Neuronal stem cell (in vitro differentiated cells): ENCODE results near the gene WRNIP1.

Source experiments
- DNase-seq: peaks from one replicate; pipeline ENCODE4 v3.0.0-alpha.2; 2013; ENCODE audit warnings: low spot score
- H2AFZ ChIP-seq: one replicate; pipeline ENCODE4 v1.6.1; 2013; ENCODE audit warnings: mild to moderate bottlenecking, low read length, inconsistent platforms
- H2AK5ac ChIP-seq: 2 replicates; pipeline ENCODE4 v1.6.1; 2013; ENCODE audit warnings: low read depth, mild to moderate bottlenecking, inconsistent platforms, low read length, moderate library complexity, mixed read lengths
- H2BK120ac ChIP-seq: 2 replicates; pipeline ENCODE4 v1.6.1; 2013; ENCODE audit warnings: low read depth, mild to moderate bottlenecking, inconsistent platforms, low read length, moderate library complexity, mixed read lengths
- H2BK12ac ChIP-seq: one replicate; pipeline ENCODE4 v1.6.1; 2013; ENCODE audit warnings: low read length, inconsistent platforms
- H2BK15ac ChIP-seq: 2 replicates; pipeline ENCODE4 v1.6.1; 2013; ENCODE audit warnings: mild to moderate bottlenecking, low read length, inconsistent platforms, mixed read lengths
- H2BK5ac ChIP-seq: one replicate; pipeline ENCODE4 v1.6.1; 2013; ENCODE audit warnings: inconsistent platforms, mild to moderate bottlenecking, low read length, moderate library complexity
- H3K14ac ChIP-seq: one replicate; pipeline ENCODE4 v1.6.1; 2013; ENCODE audit warnings: low read length, inconsistent platforms
- H3K18ac ChIP-seq: 2 replicates; pipeline ENCODE4 v1.6.1; 2013; ENCODE audit warnings: low read length, inconsistent platforms
- H3K23ac ChIP-seq: 2 replicates; pipeline ENCODE4 v1.6.1; 2013; ENCODE audit warnings: low read depth, mild to moderate bottlenecking, mixed read lengths, low read length, inconsistent platforms; ENCODE audit not compliant: poor library complexity
- H3K27ac ChIP-seq: replicated peaks from 3 replicates; pipeline ENCODE4 v1.5.1; 2013; ENCODE audit warnings: low read length, inconsistent platforms
- H3K27me3 ChIP-seq, 3 experiments: 2 replicates each; pipeline ENCODE4 v1.6.1; 2013; ENCODE audit warnings: low read length in 3 of 3, mild to moderate bottlenecking in 2 of 3, inconsistent platforms in 1 of 3, low read depth in 1 of 3, mixed read lengths in 1 of 3, moderate library complexity in 1 of 3; ENCODE audit not compliant: control insufficient read depth in 3 of 3, insufficient read depth in 3 of 3
- H3K36me3 ChIP-seq, 2 donors: replicated peaks in 1 of 2; 2 replicates each; pipeline ENCODE4 v1.6.1; 2013; ENCODE audit warnings: low read length in 2 of 2; ENCODE audit not compliant: control insufficient read depth in 2 of 2, insufficient read depth in 2 of 2
- H3K4ac ChIP-seq: 2 replicates; pipeline ENCODE4 v1.6.1; 2013; ENCODE audit warnings: inconsistent platforms, mild to moderate bottlenecking, low read length, moderate library complexity
- H3K4me1 ChIP-seq, 2 donors: 1 replicate in 1 of 2; 2 replicates in 1 of 2; pipeline ENCODE4 v1.6.1; 2013; ENCODE audit warnings: low read length in 2 of 2, low read depth in 1 of 2; ENCODE audit not compliant: control insufficient read depth in 2 of 2, insufficient read depth in 1 of 2
- H3K4me2 ChIP-seq: one replicate; pipeline ENCODE4 v1.6.1; 2013; ENCODE audit warnings: mild to moderate bottlenecking, low read length, inconsistent platforms; ENCODE audit not compliant: insufficient read depth, poor library complexity, severe bottlenecking
- H3K4me3 ChIP-seq, 2 donors: 2 replicates each; pipeline ENCODE4 v1.5.1; 2013; ENCODE audit warnings: low read length in 2 of 2, mild to moderate bottlenecking in 2 of 2, inconsistent platforms in 1 of 2, moderate library complexity in 1 of 2
- H3K79me1 ChIP-seq: one replicate; pipeline ENCODE4 v1.6.1; 2013; ENCODE audit warnings: low read depth, mild to moderate bottlenecking, inconsistent platforms, low read length, moderate library complexity
- H3K9ac ChIP-seq: one replicate; pipeline ENCODE4 v1.6.1; 2013; ENCODE audit warnings: mild to moderate bottlenecking, low read depth, low read length, inconsistent platforms; ENCODE audit not compliant: poor library complexity
- H3K9me3 ChIP-seq, 2 donors: replicated peaks in 1 of 2; 2 replicates each; pipeline versions ENCODE3 to v1.6.1; 2013; ENCODE audit warnings: low read length in 2 of 2, mild to moderate bottlenecking in 2 of 2, inconsistent platforms in 1 of 2, low read depth in 1 of 2, mixed read lengths in 1 of 2, moderate library complexity in 1 of 2; ENCODE audit not compliant: control insufficient read depth in 2 of 2, insufficient read depth in 1 of 2
- H4K8ac ChIP-seq: one replicate; pipeline ENCODE4 v1.6.1; 2013; ENCODE audit warnings: low read depth, mild to moderate bottlenecking, inconsistent platforms, low read length, moderate library complexity
- H4K91ac ChIP-seq: one replicate; pipeline ENCODE4 v1.6.1; 2013; ENCODE audit warnings: low read length, low read depth, mild to moderate bottlenecking, inconsistent platforms; ENCODE audit not compliant: poor library complexity
- WGBS, 2 donors: extraction: QIAGEN DNeasy Blood & Tissue Kit; methylation state at CpG; one replicate each; pipeline ENCODE4 v1.1.7; 2013; ENCODE audit warnings: missing lambda C conversion rate in 2 of 2, mixed read lengths in 1 of 2; ENCODE audit not compliant: insufficient read length in 2 of 2, insufficient replicate concordance in 1 of 2; ENCODE audit errors: extremely low coverage in 2 of 2; 5-methylcytosine and 5-hydroxymethylcytosine counted together

The WRNIP1 gene

DNA sequence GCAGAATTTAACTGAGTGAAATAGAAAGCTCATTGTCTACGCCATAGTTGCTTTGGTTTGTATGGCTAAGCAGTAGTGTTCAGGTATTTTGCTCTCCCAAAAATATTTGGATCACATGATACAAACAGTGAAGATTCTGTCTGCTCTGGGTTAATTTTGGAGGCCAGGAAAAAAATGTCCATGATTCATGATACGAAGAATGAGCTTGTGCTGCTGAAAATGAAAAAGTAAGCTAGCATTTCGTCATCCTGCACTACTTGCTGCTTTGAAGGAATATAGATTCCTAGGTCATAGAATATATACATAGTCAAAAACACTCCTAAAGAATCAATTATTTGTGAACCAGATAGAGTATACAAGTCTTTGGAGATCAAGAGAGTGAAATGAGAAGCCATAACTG lies 8.3 kb downstream of the WRNIP1 start:
- H3K4me3 ChIP-seq, result no peak overlapping the region
- no peak for DNase-seq
- no peak overlapping the region for H3K18ac ChIP-seq

GRCh38 chr6:2775003-2775402 lies 9.8 kb downstream of the WRNIP1 start:
- no peak overlapping the region for H3K4me2 ChIP-seq
- no peak overlapping the region for H4K8ac ChIP-seq
- H3K18ac ChIP-seq, result no peak overlapping the region
- H3K14ac ChIP-seq, result no peak overlapping the region
- no peak overlapping the region for H3K27ac ChIP-seq
- H4K91ac ChIP-seq, result no peak overlapping the region
- no peak overlapping the region for H3K4me3 ChIP-seq
- no peak overlapping the region for H3K4ac ChIP-seq
- H3K23ac ChIP-seq, result no peak overlapping the region
- no peaks in the 10 kb centered on the region for H3K9me3 ChIP-seq
- no peak overlapping the region for H2BK12ac ChIP-seq
- H2AFZ ChIP-seq, result no peak overlapping the region
- no CpG with 5 or more reads among the region's 1 CpG for WGBS, 2 donors
- no peak overlapping the region for H3K9ac ChIP-seq
- H2AK5ac ChIP-seq, result no peak overlapping the region
- H2BK5ac ChIP-seq, result no peak overlapping the region
- H3K36me3 ChIP-seq, result peaks cover 10 to 88% of the 10 kb centered on the region in 2 donors
- peaks cover 2% of the 10 kb centered on the region for H3K79me1 ChIP-seq
- peaks cover 0 to 8% of the 10 kb centered on the region in 2 donors for H3K4me1 ChIP-seq
- no peak for DNase-seq
- H3K27me3 ChIP-seq, result no peaks in the 10 kb centered on the region
- H2BK15ac ChIP-seq, result no peak overlapping the region
- H2BK120ac ChIP-seq, result no peak overlapping the region

More for the DNA sequence above, 8.3 kb downstream of the WRNIP1 start:
- Histone ChIP-seq H2AK5ac (no peak overlapping the region), H3K4me1 (peaks cover 1 to 9% of the 10 kb centered on the region in 2 donors), H4K91ac (no peak overlapping the region), H3K27me3 (no peaks in the 10 kb centered on the region), H4K8ac (no peak overlapping the region), H3K36me3 (peaks cover 6 to 87% of the 10 kb centered on the region in 2 donors), H3K79me1 (peaks cover 2% of the 10 kb centered on the region), H3K4ac (no peak overlapping the region), H3K4me2 (no peak overlapping the region), H2BK120ac (no peak overlapping the region), H2BK5ac (no peak overlapping the region), H3K14ac (no peak overlapping the region), H3K27ac (no peak overlapping the region), H2BK12ac (no peak overlapping the region), H2AFZ (no peak overlapping the region), H3K9me3 (no peaks in the 10 kb centered on the region), H3K23ac (no peak overlapping the region), H2BK15ac (no peak overlapping the region), H3K9ac (no peak overlapping the region)
- no CpG with 5 or more reads among the region's 3 CpGs for WGBS, 2 donors

DNA sequence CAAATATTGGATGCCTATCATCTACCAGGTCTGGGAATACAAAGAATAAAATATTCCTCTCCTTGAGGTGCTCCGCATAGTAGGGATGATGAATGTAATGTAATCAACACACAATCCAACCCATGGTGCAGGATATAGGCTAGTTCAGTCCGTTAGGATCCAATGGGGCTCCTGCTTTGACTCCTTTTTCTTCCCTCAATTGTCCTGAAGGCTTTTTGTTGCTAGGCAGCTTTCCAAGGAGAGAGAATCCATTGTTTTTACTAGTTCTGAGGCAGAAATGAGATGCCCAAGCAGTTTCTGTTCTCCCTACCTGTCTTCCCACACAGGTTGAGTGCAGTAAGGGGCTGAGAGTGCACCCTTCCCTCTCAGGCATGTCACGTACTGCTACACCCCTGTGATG lies 12.1 kb downstream of the WRNIP1 start:
- Histone ChIP-seq H3K9ac (no peak overlapping the region), H2AK5ac (no peak overlapping the region), H3K4me3 (no peak overlapping the region), H3K4me2 (no peak overlapping the region), H3K4me1 (peaks cover 0 to 6% of the 10 kb centered on the region in 2 donors), H2AFZ (no peak overlapping the region), H3K14ac (no peak overlapping the region), H2BK15ac (no peak overlapping the region), H3K27me3 (no peaks in the 10 kb centered on the region), H2BK5ac (no peak overlapping the region), H2BK12ac (no peak overlapping the region), H3K9me3 (no peaks in the 10 kb centered on the region), H3K23ac (no peak overlapping the region), H2BK120ac (no peak overlapping the region), H3K4ac (no peak overlapping the region), H3K27ac (no peak overlapping the region), H4K8ac (no peak overlapping the region), H3K79me1 (peaks cover 6% of the 10 kb centered on the region), H4K91ac (no peak overlapping the region), H3K18ac (no peak overlapping the region), H3K36me3 (peaks cover 8 to 88% of the 10 kb centered on the region in 2 donors)
- no CpG with 5 or more reads among the region's 3 CpGs for WGBS, 2 donors
- DNase-seq, result no peak

- Histone ChIP-seq H3K27ac (no peak overlapping the region), H3K4me1 (peaks cover 0 to 8% of the 10 kb centered on the region in 2 donors)
Observed at GRCh38 chr6:2780102-2780737, 15.0 kb downstream of the WRNIP1 start.

More at GRCh38 chr6:2780102-2780737, 15.0 kb downstream of the WRNIP1 start:
- Histone ChIP-seq H3K9me3 (no peaks in the 10 kb centered on the region), H3K4me2 (no peak overlapping the region), H3K14ac (no peak overlapping the region), H3K4ac (no peak overlapping the region), H3K36me3 (peaks cover 5 to 85% of the 10 kb centered on the region in 2 donors), H2BK12ac (no peak overlapping the region), H3K79me1 (peaks cover 6% of the 10 kb centered on the region), H2AFZ (no peak overlapping the region), H2BK120ac (no peak overlapping the region), H3K23ac (no peak overlapping the region), H3K27me3 (no peaks in the 10 kb centered on the region), H2BK15ac (no peak overlapping the region), H2BK5ac (no peak overlapping the region), H3K18ac (no peak overlapping the region), H3K4me3 (no peak overlapping the region), H4K91ac (no peak overlapping the region), H2AK5ac (no peak overlapping the region), H3K9ac (no peak overlapping the region), H4K8ac (no peak overlapping the region)
- DNase-seq, result no peak
- WGBS, 2 donors, result no CpG with 5 or more reads among the region's 9 CpGs
